GM21619 (cell line): ENCODE results near the gene PNKD.

Experiments used
- ATAC-seq: cut with Tn5 transposase; IDR thresholded peaks from one replicate; pipeline ENCODE4 v1.9.1; 2021; ENCODE audit not compliant: unreplicated experiment

The PNKD gene

GRCh38 chr2:218368621-218369153, 98.4 kb downstream of the PNKD start:
- ATAC-seq: no peak

- no peak for ATAC-seq
Measured at GRCh38 chr2:218369330-218369729, 99.0 kb downstream of the PNKD start.

- no peak for ATAC-seq
Measured at GRCh38 chr2:218370410-218371063, 100.2 kb downstream of the PNKD start.

GRCh38 chr2:218371983-218372350, 101.6 kb downstream of the PNKD start:
- no peak for ATAC-seq

GRCh38 chr2:218374795-218375194, 104.5 kb downstream of the PNKD start:
- ATAC-seq: no peak

GRCh38 chr2:218375212-218375611, 104.9 kb downstream of the PNKD start:
- ATAC-seq: no peak

- no peak for ATAC-seq
Measured at GRCh38 chr2:218378053-218378452, 107.7 kb downstream of the PNKD start.

- ATAC-seq: no peak
Measured at GRCh38 chr2:218381916-218382366, 111.6 kb downstream of the PNKD start, which contains the start of gene SLC11A1. Gene SLC11A1 (plus strand): TSS chr2:218382273. CDS start chr2:218382369, 96 bp downstream.

GRCh38 chr2:218382785-218383184, 112.5 kb downstream of the PNKD start:
- no peak for ATAC-seq

GRCh38 chr2:218383892-218384519, 113.7 kb downstream of the PNKD start:
- ATAC-seq: no peak

- no peak for ATAC-seq
Measured at GRCh38 chr2:218384975-218385374, 114.7 kb downstream of the PNKD start.

- no peak for ATAC-seq
Measured at GRCh38 chr2:218386505-218387368, 116.4 kb downstream of the PNKD start.

GRCh38 chr2:218387369-218388194, 117.3 kb downstream of the PNKD start:
- ATAC-seq: no peak

GRCh38 chr2:218389333-218390150, 119.2 kb downstream of the PNKD start:
- ATAC-seq: no peak

- ATAC-seq: no peak
Measured at GRCh38 chr2:218391202-218391601, 120.9 kb downstream of the PNKD start.

- no peak for ATAC-seq
Measured at GRCh38 chr2:218392459-218392858, 122.1 kb downstream of the PNKD start.

GRCh38 chr2:218392891-218393462, 122.7 kb downstream of the PNKD start:
- ATAC-seq: no peak

GRCh38 chr2:218393750-218394290, 123.5 kb downstream of the PNKD start:
- no peak for ATAC-seq
